HG03066 (cell line): Measurements from ENCODE around the gene APBB2.
A peak's percentile ranks its signal among the peaks of the same experiment; 100 is the strongest.

Experiments used
- ATAC-seq: cut with Tn5 transposase; IDR thresholded peaks from one replicate; pipeline ENCODE4 v1.9.1; 2021; ENCODE audit warnings: low read depth; ENCODE audit not compliant: unreplicated experiment

Gene APBB2

DNA sequence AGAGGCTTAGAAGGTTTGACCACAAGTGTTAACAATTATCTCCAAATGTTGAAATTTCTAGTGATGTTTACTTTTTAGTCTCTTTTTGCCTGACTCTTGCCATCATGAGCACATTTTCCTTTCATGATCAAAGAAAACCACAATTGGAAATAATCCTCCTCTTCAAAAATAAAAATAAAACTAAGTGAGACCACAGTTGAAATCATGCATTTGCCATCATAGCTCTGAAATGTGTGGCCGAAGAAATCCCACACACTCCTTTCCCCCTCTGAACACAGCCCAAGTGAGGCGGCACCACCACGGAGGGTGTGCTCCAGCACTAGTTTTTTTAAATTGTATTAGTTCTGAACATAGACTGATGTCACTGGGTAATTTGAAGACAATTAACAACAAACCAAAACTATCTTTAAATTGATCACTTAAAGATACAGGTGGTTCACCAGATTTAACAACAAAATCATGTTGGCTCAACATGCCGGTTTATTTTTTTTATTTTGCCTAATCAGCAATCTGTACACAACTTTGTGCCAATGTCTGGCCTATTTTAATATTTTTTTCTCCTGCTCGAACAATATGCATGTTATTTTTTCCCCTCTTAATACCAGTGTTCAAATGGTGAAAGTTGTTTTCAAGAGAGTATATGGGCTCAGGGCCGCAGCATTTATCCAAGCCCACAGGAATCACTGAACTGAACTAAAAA lies 17.6 kb downstream of the APBB2 start:
- ATAC-seq: no peak

DNA sequence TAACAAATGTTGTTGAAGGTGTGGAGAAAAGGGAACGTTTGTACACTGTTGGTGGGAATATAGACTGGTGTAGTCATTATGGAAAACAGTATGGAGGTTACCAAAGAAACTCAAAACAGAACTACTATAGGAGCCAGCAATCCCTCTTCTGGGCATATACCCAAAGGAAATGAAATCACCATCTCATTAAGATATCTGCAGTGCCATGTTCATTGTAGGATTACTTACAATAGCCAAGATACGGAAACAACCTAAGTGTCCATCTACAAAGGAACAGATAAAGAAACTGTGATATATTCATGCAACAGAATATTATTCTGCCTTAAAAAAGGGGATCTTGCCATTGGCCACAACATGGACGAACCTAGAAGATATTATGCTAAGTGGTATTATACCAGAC lies 22.2 kb downstream of the APBB2 start:
- no peak for ATAC-seq

DNA sequence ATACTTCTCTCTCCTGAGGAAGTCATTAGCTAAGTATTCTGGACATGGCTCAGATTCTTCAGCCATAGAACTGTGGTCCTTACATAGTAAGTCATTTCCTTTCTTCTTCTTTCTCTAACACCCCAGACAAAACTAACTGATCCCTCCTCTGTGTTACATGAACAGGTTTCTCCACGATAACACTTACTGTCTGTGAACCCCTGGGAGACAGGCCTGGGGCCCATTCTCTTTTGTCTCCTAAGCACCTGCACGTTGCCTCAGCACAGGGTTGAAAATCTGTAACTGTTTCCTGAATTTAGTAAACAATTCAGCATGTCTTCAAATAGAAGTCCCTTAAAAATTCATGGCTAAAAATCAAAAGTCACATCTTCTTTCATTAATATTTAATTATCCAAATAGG lies 24.7 kb downstream of the APBB2 start:
- no peak for ATAC-seq

DNA sequence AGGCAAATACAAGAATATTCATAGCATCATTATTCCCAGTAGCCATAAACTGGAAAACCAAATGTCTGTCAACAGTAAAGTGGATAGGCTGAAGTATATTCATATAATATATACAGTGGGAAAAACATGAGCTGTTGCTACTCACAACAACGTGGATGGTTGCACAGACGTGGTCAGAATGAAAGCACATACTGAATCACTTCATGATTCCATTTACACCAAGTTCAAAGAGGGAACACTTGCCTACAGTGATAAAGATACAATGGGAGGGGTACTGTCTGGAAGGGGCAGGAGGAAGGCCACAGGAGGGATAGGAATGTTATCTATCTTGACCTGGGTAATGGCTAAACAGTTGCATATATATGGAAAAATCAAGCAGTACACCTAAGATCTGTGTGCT lies 25.3 kb downstream of the APBB2 start:
- ATAC-seq: no peak

DNA sequence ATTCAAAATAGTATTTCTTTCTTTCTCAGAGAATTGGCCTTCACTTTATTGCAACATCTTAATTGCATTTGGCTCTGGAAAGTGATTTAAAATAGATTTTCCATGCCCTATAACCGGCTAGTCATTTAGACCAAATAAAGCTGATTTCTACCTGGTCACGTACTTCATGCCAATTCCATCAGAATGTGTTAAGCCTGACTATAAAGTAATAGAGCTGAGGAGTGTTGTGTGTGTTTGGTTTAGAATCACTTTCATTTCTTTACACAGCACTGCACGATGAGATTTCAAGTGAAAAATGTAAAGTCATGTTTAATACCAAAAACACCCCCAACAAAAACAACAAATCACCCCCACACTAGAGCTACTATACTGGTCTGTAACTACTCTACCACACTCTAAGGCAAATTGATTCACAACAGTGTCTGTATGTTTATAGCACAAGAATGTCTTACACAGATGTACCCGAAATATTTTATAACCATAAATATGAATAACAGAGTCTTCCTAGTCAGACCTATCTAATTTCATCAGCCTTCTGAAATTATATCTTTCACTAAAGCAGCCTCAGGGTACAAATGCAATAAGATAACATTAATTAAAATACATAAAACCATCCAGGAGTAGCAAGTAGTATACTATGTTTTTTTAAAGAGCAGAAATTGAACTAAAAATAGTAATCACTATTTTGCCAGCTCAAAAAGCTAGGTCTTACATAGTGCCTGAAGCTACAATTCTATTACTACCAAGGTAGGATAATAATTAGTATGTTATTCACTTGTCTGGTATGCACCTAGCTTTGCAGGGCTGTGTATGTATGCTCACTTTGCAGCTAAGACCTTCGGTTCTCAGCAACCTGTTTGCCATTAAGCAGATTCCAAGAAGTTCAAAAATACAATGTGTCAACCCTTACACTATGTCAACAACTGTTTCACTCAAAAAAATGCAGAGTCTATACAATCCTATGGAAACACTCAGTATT lies 28.4 kb downstream of the APBB2 start:
- no peak for ATAC-seq

DNA sequence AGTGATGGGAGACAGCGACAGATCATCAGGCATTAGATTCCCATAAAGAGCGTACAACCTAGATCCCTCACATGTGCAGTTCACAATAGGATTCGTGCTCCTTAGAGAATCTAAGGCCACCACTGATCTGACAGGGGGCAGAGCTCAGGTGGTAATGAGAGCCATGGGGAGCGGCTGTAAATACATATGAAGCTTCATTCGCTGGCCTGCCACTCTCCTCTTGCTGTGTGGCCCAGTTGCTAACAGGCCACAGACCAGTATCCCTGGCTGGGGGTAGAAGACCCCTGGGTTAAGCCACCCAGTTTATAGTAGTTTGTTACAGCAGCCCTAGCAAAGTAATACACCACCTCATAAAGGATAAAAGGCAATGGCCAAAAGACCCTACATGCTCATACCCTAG lies 30.3 kb downstream of the APBB2 start:
- no peak for ATAC-seq

DNA sequence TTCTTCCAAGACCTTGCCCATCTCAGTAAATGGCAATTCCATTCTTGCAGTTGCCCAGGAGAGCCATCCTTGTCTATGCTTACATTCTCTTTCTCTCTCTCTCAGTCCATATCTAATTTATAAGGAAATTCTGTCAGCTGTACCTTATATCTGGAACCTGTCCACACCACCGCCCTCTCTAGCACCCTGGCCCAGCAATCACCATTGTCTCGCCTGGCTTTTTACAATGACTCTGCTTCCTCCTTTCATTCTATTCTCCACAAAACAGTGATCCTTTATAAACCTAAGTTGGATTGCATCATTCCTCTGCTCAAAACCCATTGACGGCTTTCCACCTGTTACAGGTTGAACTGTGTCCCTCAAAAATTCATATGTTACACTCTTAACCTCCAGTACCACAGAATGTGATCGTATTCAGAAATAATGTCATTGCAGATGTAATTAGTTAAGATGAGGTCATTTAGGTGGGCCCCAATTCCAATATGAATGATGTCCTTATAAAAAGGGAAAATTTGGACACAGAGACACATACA lies 31.3 kb downstream of the APBB2 start:
- ATAC-seq: no peak

DNA sequence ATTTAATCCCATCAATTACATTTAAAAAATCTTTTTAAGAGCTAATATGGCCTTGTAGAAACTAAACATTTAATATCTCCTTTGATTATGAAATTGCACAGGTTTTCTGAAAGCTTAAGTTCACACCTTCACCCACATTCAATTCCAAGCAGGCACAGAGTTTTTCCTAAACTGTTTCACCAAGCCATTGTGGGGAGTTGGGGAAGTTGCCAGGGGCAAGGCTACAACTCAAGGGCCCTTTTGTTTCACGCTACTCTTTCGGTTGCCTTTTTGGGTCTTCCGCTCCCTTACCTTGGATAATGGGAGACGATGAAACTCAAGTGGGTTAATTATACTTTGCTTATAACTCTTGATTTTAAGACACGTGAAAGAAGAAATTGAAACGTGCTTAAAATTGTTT lies 33.3 kb downstream of the APBB2 start:
- no peak for ATAC-seq

DNA sequence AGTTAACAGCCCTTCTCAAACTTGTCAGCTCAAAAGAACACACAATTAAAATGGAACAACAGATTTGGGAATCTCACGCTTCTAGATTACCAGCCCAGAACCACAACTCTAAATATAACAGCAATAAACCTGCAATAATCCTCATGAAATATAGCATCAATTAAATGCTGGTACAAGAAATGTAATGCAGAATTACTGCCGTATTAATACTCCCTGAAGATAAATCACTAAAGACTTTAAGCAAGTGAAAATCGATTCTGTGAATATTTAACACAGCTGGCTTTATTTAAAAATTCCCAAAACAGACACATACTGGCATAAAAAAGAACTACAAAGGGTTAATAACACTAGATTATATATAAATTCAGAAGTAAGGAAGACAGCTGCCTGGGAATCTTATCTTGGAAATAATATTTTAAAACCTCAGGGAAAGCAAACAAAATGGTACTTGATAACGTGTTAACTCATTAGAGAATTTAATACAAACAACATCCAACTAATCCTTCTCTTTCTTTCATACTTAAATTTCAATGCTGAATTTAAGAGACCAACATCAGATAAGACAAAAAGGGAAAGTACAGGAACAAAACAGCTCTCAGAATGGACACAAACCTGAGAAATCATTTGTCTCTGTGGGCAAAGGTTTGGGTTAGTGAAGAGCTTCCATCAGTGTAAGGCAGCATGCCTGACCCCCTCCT lies 34.7 kb downstream of the APBB2 start:
- ATAC-seq: no peak

DNA sequence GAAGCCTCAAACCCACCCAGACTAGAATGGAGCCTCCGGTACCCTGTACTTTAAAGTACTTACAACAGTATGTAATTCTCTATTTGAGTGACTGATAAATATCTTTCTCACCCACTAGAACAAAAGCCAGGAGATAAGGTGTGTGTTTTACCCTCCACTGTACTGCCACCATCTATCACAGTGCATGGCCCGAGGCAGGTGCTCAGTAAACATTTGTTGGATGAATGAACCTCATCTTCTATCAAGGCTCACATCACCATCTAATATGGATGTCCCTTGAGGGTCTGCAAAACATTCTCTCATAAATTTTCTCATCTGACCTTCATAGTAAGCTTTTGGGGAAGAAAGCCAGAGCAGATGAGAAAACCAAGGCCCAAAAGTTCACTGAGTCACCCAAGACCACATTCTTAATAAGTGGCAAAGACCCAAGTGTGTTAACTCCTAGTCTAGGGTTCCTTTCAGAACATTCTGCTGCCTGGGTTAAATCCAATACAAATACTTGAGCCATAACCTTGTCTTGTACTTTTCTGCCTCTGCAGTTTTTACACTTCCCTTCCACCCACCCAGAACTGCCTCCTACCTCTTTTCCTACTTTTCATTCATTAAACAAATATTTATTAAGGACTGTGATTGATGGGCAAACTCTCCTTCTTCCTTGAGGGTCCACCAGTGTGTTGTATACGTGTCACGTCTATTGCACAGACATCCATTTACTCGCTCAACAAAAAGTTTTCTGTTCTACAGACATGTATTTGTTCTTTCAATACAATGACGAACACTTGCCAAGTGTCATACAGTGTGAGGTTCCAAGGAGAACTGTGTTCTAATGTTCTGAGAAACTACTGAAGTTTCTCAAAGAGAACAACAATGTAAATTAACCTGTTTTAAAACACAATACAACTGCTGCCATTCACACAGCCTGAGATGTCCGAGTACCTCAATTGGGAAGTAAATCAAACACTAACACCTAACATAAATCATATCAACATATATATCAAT lies 35.7 kb downstream of the APBB2 start:
- no peak for ATAC-seq

DNA sequence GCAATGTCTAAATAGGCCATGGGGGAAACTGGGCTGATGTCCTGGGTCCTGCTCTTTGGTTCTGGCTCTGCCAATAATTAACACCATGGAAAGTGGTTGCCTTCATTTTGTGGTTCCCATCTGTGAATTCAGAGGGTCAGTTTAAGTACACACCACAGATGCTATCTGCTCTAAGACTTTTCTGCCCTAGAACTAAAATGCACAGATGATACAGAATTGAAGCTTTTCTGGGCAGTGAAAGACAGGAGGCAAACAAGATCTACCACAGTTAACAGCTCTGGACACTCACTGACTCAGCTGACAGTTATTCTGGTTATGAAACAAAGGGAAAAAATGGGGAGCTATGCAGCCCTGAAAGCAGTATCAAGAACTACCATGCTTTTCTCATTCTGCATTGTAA lies 37.3 kb downstream of the APBB2 start:
- peak; percentile 46 for ATAC-seq

DNA sequence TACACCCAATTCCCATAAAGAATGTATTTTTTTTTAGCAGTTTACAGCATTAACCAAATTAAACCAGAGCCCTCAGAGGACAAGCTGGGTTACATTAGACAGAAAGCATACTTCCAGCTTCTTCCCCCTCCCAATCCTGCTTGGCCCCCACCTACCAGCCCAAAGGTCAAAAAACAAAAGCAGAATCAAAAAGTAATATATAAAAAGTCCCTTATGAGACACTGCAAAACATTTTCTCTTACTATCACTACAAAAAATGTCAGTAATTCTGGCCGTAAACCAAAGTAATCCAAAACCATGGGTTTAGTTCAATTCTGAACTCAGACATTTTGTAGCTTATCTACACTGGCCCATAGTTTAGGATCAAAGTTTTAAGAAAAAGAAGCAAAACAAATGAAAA lies 38.0 kb downstream of the APBB2 start:
- ATAC-seq: no peak

DNA sequence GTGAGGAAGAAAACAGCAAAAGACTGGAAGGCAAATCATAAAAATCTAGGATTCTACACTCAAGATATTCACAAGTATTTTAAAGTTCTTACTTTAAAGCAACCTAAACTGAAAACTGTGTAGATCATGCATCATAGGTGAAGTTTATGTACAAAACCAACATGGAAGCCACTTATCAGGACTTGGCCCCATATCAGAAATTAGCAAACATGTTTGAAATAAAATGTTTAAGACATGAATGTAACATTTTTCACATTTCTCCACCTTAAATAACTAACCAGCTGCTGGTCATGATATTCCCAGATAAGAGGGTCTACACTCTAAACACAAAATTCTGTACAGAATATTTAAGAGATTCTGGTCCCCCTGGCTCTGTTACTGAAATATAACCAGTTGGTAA lies 38.5 kb downstream of the APBB2 start:
- ATAC-seq: no peak

DNA sequence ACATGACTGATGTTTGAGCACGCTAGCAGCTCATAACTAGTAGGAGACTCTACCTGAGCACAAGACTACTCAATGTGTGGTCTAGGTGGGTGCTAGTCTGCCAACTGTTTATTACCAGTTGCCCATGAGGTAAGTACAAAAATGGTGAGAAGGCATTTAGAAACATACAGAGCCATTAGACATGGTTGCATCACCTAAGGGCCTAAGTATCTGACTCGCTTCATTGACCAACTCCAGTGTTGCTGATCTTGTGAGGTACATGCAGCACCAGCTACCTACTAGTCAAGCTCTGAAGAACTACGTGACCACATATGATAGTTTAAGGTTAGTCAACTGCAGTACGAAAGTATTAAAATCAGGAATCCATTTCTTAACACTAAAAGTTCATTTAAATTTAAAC lies 39.9 kb downstream of the APBB2 start:
- ATAC-seq: no peak

DNA sequence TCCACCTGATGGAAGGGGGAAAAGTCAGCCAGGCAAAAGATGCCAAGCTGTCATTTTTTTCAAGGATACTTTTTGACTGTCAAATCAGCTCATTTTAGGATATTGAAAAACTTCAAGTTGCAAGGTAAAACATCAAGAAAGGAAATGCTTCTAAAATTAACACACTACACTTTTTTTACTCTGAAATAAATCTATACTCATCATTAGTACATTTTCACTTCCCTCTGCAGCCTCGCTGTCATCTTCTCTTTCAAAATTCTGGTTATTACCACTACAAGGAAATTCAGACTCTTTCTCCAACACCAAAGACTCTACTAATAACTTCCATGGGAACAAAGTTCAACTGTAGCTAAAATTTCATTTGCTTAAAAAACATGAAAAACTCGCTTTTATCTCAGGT lies 41.6 kb downstream of the APBB2 start:
- no peak for ATAC-seq

DNA sequence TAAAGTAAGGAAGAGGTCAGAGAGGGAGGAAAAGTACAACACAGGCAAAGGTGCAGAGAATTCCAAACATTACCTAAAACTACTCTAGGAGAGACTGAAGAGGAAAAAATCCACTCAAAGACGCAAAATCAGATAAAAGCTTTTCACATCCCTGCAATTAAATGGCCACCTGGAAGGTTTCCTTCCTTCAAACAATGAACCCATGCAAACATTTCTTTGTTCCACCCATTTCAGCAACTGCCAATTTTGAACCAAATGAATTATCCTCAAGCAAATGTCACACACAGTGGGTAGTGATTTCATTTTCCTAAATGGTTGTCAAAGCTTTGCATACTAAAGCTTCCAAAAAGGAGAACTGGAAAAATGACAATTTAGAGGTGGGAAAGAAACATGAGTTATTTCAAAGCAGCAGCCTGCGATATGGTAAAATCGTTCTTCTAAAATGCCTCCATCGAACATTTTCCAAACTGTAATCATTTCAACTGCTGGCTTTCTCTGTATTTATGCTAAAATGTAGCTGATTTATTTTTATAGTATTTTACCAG lies 45.0 kb downstream of the APBB2 start:
- no peak for ATAC-seq

DNA sequence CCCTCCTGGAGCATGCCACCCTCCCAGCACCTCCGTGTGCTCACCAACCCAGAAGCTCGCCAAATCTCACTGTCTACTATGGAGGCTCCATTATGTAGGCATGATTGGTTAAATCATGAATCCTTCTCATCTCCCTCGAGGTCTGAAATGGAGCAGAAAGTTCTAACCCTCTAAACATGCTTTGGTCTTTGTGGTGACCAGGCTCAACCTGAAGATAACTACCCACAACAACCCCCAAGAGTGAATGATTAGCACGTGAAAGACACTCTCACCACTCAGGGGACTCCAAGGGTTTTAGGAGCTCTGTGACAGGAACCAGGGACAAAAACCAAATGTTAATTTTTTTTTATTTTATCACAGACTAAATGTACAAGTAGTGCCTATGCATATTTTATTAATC lies 47.2 kb downstream of the APBB2 start:
- ATAC-seq: no peak

DNA sequence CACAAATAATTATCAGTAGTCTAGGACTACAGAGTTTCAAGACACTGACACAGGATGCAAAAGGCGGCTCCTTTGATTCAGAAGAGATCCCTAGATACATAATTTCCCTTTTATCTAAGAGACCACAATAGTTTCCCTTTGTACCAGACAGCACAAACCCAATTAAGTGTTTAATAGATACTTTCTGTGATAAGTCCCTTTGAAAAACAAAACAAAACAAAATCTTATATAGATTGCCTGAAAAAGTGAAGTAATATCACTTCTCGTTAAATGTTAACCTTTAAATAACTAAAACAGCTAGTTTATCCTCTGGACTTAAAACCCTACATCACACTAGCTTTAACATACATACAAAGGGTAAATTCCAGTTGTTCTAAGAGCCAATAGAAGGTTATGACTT lies 49.9 kb downstream of the APBB2 start:
- ATAC-seq: no peak

DNA sequence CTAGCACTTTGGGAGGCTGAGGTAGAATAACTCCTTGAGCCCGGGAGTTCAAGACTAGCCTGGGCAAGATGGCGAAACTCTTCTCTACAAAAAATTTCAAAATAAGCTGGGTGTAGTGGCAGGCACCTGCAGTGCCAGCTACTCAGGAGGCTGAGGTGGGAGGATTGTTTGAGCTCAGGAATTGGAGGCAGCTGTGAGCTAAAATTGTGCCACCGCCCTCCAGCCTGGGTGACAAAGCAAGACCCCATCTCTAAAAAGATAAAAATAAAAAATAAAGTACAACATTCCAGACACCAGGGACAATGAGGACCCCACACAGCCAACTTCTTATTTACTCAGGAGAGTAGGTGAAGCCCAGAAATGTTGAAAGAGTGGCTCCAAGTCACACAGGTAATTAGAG lies 53.0 kb downstream of the APBB2 start:
- no peak for ATAC-seq

DNA sequence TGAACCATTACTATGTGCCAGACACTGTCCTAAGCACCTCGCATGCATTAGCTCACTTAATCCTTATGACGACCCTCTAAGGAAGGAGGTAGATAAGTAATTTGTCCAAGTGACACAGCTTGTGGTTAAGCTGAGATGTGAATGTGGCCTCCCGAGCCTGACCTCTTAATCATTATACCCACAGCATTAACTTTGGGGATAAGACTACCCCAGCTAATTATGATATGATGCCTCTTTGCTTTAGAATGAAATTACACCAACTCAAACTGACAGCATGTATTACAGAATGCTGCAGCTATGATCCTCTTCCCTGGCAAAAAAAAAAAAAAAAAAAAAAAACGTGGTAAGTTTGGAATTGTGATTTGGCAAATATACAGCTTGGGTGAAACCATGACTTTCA lies 53.5 kb downstream of the APBB2 start:
- no peak for ATAC-seq
